SK-N-SH treated with all-trans-retinoic acid at 6 μM for 48 hours (cell line): ENCODE data around the gene WBP1L.

Experiments
- ATAC-seq: fragments of 200-7000 bp; cut with Tn5 transposase; 3 replicates; pipeline ENCODE4 v1.9.1; 2020; ENCODE audit warnings: mild to moderate bottlenecking, moderate library complexity
- ARNTL ChIP-seq: fragments of 450-650 bp; formaldehyde crosslinking; IDR thresholded peaks from 2 replicates; pipeline ENCODE4 v1.5.0; 2020; ENCODE audit warnings: low read depth, mild to moderate bottlenecking, moderate library complexity, borderline replicate concordance
- BACH2 ChIP-seq: fragments of 250-450 bp; sonication (Bioruptor Pico); IDR thresholded peaks from 2 replicates; pipeline ENCODE4 v1.9.0; 2021; ENCODE audit warnings: mild to moderate bottlenecking, borderline replicate concordance
- CREB5 ChIP-seq: fragments of 250-450 bp; sonication (Bioruptor Pico); IDR thresholded peaks from 2 replicates; pipeline ENCODE4 v1.5.1; 2020; ENCODE audit warnings: low read depth, mild to moderate bottlenecking, moderate library complexity
- CSRNP3 ChIP-seq: fragments of 250-450 bp; sonication (Bioruptor Pico); IDR thresholded peaks from 2 replicates; pipeline ENCODE4 v1.5.1; 2021; ENCODE audit warnings: mild to moderate bottlenecking, moderate library complexity
- GLIS3 ChIP-seq: fragments of 250-450 bp; sonication (Bioruptor Pico); IDR thresholded peaks from 2 replicates; pipeline ENCODE4 v1.5.0; 2020; ENCODE audit warnings: mild to moderate bottlenecking, moderate library complexity
- ISL1 ChIP-seq: fragments of 250-450 bp; sonication (Bioruptor Pico); IDR thresholded peaks from 2 replicates; pipeline ENCODE4 v2.1.2; 2022; ENCODE audit warnings: mild to moderate bottlenecking, moderate library complexity
- OSR1 ChIP-seq: fragments of 250-450 bp; sonication (Bioruptor Pico); IDR thresholded peaks from 2 replicates; pipeline ENCODE4 v1.8.0; 2022; ENCODE audit warnings: moderate library complexity, mild to moderate bottlenecking, inconsistent platforms
- PATZ1 ChIP-seq: fragments of 250-450 bp; sonication (Bioruptor Pico); IDR thresholded peaks from 2 replicates; pipeline ENCODE4 v1.8.0; 2020; ENCODE audit warnings: mild to moderate bottlenecking, moderate library complexity, borderline replicate concordance
- POU6F1 ChIP-seq: fragments of 250-450 bp; sonication (Bioruptor Pico); IDR thresholded peaks from 2 replicates; pipeline ENCODE4 v1.8.0; 2021; ENCODE audit warnings: low read depth, mild to moderate bottlenecking, moderate library complexity, borderline replicate concordance
- RARB ChIP-seq: fragments of 250-450 bp; sonication (Bioruptor Pico); IDR thresholded peaks from 2 replicates; pipeline ENCODE4 v1.8.0; 2021; ENCODE audit warnings: mild to moderate bottlenecking, moderate library complexity
- SNAI2 ChIP-seq: fragments of 250-450 bp; sonication (Bioruptor Pico); IDR thresholded peaks from 2 replicates; pipeline ENCODE4 v1.5.0; 2020; ENCODE audit warnings: mild to moderate bottlenecking, moderate library complexity
- TCF4 ChIP-seq: fragments of 250-450 bp; sonication (Bioruptor Pico); IDR thresholded peaks from 2 replicates; pipeline ENCODE4 v1.8.0; 2021; ENCODE audit warnings: mild to moderate bottlenecking, moderate library complexity, borderline replicate concordance
- TSHZ2 ChIP-seq: fragments of 250-450 bp; sonication (Bioruptor Pico); IDR thresholded peaks from 2 replicates; pipeline ENCODE4 v1.5.0; 2020; ENCODE audit warnings: mild to moderate bottlenecking, moderate library complexity
- ZC3H10 ChIP-seq: fragments of 250-450 bp; sonication (Bioruptor Pico); IDR thresholded peaks from 2 replicates; pipeline ENCODE4 v1.5.1; 2021; ENCODE audit warnings: mild to moderate bottlenecking, moderate library complexity
- ZFP3 ChIP-seq: fragments of 250-450 bp; sonication (Bioruptor Pico); IDR thresholded peaks from 2 replicates; pipeline ENCODE4 v1.5.0; 2020; ENCODE audit warnings: mild to moderate bottlenecking, moderate library complexity
- ZNF565 ChIP-seq: fragments of 450-650 bp; formaldehyde crosslinking; conservative IDR thresholded peaks from 2 replicates; pipeline ENCODE4 v1.5.0; 2020; ENCODE audit warnings: low read depth, mild to moderate bottlenecking, moderate library complexity
- ZNF70 ChIP-seq: fragments of 450-650 bp; formaldehyde crosslinking; IDR thresholded peaks from 2 replicates; pipeline ENCODE4 v1.5.0; 2020; ENCODE audit warnings: mild to moderate bottlenecking, moderate library complexity
- ZNF8 ChIP-seq: fragments of 450-650 bp; formaldehyde crosslinking; IDR thresholded peaks from 2 replicates; pipeline ENCODE4 v1.5.0; 2020; ENCODE audit warnings: mild to moderate bottlenecking, moderate library complexity

The WBP1L gene

DNA sequence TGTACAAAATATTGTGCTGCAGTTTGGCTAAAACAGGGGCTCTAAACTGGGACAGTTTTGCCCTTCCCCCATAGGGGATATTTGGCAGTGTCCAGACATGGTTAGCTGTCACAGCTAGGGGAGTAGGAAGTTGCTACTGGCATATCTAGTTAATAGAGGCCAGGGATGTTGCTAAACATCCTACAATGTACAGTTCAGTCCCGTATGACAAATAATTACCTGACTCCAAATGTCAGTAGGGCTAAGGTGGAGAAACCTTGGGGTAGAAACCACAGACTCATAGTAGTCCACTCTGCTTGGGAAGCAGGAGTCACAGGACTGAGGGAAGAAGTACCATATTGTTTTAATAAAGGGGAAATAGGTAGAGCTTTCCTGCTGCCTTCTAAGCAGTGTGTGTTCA is 39.8 kb downstream of the WBP1L start:
- no peak for TF ChIP-seq TSHZ2 (CRISPR knock-in tag)
- TF ChIP-seq ZC3H10 (CRISPR knock-in tag), result no peak
- TF ChIP-seq ZFP3 (CRISPR knock-in tag), result no peak
- TF ChIP-seq ZNF70, result no peak
- no peak for TF ChIP-seq BACH2 (CRISPR knock-in tag)
- TF ChIP-seq OSR1 (CRISPR knock-in tag), result no peak
- TF ChIP-seq PATZ1 (CRISPR knock-in tag), result no peak
- TF ChIP-seq SNAI2 (CRISPR knock-in tag), result no peak
- ATAC-seq, result no peak

DNA sequence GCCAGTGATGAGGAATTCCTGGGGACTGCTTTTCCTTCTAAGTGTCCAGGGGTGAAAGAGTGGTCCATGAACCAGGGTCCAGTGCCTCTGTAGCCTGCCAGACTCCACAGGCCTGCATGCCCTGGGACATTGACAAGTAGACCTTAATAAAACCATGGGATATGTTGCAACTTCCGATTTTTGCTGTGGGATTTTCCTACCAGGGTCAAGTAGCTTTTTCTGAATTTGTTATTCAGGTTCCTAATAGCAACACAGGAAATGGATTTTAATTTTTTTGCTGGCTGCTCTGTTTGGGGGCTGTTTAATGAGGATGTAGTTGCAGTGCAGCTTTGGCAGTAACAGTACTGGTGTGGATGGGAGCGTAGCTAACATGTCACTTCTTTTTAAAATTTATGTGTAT is 42.1 kb downstream of the WBP1L start:
- TF ChIP-seq RARB (CRISPR knock-in tag) (no peak), CREB5 (no peak), TCF4 (CRISPR knock-in tag) (no peak), POU6F1 (CRISPR knock-in tag) (no peak), ARNTL (CRISPR knock-in tag) (no peak), ZNF565 (CRISPR knock-in tag) (no peak), ZNF70 (no peak), ZC3H10 (CRISPR knock-in tag) (no peak), ZNF8 (CRISPR knock-in tag) (no peak), ISL1 (CRISPR knock-in tag) (no peak), OSR1 (CRISPR knock-in tag) (no peak), GLIS3 (CRISPR knock-in tag) (no peak)

DNA sequence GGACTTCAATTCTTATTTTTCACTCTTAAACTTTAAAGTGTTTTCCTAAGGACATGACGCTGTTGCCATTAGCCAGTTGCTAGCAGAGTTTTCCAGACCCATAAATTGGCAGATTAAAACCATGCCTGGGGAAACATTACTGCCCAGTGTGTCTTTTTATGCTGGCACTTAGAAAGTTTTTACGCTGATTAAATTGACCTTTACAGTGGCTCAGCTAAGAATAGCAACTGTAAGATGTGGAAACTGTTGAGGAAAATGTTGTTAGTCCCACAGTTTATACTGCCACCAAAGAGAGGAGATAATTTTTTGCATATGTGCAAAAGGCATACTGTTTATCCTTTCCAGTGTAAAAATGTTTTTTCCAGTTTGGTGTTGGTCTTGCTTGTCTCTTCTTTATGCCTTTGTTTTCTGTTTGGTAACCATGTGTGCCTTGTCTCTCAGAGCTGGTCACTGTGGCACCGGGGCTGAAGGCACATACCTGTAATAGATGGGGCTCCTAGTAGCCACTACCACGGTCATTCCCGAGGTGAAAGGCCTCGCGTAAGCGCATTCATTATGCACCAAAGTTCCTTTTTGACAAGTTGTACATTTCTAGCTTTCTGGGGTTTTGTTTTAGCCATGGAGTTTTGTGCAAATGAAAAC is 48.1 kb downstream of the WBP1L start:
- peak; percentile 34; the same call in 1 of the 2 replicates for TF ChIP-seq TSHZ2 (CRISPR knock-in tag)
- no peak for TF ChIP-seq CSRNP3
- no peak for TF ChIP-seq ZC3H10 (CRISPR knock-in tag)
- TF ChIP-seq ZFP3 (CRISPR knock-in tag), result no peak
- no peak for TF ChIP-seq POU6F1 (CRISPR knock-in tag)
- TF ChIP-seq GLIS3 (CRISPR knock-in tag), result no peak
- no peak for TF ChIP-seq ARNTL (CRISPR knock-in tag)
- ATAC-seq, result peak; percentile 69; the same call in 2 of the 3 replicates

More for the DNA sequence above, 42.1 kb downstream of the WBP1L start:
- ATAC-seq, result no peak
